Epidermal melanocyte (primary cell): ENCODE measurements around the gene CCR4.
"Not testable (repeated sequence)": the region's sequence is repeated elsewhere in the genome, so short reads cannot be mapped to it uniquely, and the experiment has no call there.

ENCODE experiments used
- DNase-seq: peaks from one replicate; pipeline ENCODE4 v3.0.0; 2011; ENCODE audit warnings: low spot score; ENCODE audit not compliant: insufficient read length

The CCR4 gene

GRCh38 chr3:32951410-32951811 lies at the start of gene CCR4:
Gene CCR4 (plus strand): TSS chr3:32951644. CDS start chr3:32953423, 1,779 bp downstream.
- DNase-seq, result no peak

GRCh38 chr3:32902887-32903371 lies 48.5 kb upstream of the CCR4 start:
- not testable (repeated sequence) for DNase-seq

DNA sequence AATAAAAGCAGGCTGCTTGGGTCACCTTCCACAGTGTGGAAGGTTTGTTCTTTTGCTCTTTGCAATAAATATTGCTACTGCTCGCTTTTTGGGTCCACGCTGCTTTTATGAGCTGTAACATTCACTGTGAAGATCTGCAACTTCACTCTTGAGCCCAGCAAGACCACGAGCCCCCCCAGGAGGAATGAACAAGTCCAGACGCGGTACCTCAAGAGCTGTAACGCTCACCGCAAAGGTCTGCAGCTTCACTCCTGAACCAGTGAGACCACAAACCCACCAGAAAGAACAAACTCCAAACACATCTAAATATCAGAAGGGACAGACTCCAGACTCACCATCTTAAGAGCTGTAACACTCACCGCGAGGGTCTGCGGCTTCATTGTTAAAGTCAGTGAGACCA lies 47.5 kb upstream of the CCR4 start:
- no peak for DNase-seq

DNA sequence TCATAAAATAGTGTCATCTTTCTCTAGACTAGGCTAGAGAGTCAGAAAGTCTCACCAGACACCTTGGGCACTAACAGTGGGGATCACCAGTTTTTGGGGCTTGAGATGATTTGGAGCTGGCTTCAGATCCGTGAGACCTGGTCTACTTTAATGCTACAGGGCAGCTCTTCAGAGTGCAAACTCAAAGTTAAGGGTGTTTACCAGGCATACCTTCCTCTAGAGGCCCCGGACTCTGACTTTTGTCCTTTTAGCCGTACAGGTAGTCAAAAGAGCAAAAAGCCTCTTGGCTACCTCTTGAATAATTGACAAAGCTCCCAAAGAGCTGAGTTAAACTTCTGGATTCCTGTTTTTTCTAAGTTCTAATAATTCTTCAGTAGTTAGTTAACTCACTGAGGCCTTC lies 41.4 kb upstream of the CCR4 start:
- DNase-seq, result no peak

GRCh38 chr3:32910954-32911353 lies 40.5 kb upstream of the CCR4 start:
- no peak for DNase-seq

DNA sequence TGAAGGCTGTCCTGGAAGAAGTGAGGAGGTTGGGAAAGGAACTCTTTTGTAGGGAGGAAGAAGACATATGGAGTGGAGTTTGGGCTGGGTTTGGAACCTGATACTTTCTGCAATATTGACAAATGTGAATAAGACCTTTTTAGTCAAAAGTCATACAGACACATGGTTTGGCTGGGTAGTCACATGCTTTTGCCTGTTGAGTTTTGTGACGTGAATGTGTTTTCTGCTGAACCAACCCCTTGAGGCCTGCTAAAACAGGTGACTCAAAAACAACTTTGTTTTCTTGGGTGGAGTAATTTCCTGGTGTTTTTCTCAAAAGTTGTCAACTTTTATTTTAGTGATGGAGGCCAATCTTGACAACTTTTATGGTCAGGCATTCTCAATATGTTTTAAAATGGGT lies 39.4 kb upstream of the CCR4 start:
- DNase-seq, result no peak

GRCh38 chr3:32913790-32914446 lies 37.5 kb upstream of the CCR4 start:
- DNase-seq, result no peak

- no peak for DNase-seq
Measured at GRCh38 chr3:32919920-32920319, 31.5 kb upstream of the CCR4 start.

DNA sequence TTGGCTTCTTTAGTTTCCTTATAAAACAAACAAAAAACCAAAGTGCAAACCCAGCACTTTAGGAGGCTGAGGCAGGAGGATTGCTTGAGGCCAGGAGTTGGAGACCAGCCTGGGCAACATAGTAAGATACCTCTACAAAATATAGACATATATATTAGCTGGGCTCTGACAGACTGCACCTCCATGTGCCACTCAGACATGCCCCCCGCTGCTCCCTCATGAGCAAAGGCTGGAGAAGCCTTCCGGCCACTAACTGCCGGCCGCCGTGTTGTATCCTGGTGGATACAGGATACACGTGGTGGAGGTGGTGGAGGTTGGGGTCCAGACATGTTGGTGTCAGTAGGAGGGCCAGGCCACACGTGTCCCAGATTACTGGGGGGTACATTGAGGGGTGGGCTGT lies 29.4 kb upstream of the CCR4 start:
- no peak for DNase-seq

DNA sequence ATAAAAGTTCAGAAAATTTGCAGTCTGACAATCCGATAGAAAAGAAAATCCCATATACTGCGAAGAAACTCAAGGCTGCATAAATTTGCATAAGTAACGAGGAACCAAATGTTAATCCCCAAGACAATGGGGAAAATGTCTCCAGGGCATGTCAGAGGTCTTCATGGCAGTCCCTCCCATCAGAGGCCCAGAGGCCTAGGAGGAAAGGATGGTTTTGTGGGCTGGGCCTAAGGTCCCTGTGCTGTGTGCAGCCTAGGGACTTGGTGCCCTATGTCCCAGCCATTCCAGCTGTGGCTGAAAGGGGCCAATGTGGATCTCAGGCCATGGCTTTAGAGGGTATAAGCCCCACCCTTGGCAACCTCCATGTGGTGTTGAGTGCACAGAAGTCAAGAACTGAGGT lies 21.3 kb upstream of the CCR4 start:
- no peak for DNase-seq

GRCh38 chr3:32931273-32931672 lies 20.2 kb upstream of the CCR4 start:
- not testable (repeated sequence) for DNase-seq

DNA sequence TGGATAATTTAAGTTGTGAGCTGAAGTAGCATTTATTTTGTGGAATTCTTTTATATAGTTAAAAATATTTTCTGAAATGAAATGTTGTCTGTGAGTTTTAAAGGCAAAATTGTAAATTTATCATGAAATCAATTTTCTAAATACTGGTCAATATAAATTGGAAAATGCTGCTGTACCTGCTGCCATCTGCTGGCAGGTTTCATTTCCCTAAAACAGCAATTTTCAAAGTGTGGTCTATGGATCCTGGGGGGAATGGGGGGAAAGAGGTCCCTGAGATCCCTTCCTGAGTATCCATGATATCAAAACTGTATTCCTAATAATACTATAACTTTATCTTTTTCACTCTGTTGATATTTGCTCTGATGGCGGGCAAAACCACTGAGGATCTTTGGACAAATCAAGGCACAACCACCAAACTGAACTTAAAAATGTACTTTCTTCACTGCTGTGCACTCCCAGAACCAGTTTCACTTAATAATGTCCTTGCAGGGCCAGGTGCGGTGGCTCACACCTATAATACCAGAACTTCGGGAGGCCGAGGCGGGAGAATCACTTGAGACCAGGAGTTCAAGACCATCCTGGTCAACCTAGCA lies 17.2 kb upstream of the CCR4 start:
- DNase-seq, result no peak

GRCh38 chr3:32937331-32937730 lies 14.1 kb upstream of the CCR4 start:
- DNase-seq, result no peak

DNA sequence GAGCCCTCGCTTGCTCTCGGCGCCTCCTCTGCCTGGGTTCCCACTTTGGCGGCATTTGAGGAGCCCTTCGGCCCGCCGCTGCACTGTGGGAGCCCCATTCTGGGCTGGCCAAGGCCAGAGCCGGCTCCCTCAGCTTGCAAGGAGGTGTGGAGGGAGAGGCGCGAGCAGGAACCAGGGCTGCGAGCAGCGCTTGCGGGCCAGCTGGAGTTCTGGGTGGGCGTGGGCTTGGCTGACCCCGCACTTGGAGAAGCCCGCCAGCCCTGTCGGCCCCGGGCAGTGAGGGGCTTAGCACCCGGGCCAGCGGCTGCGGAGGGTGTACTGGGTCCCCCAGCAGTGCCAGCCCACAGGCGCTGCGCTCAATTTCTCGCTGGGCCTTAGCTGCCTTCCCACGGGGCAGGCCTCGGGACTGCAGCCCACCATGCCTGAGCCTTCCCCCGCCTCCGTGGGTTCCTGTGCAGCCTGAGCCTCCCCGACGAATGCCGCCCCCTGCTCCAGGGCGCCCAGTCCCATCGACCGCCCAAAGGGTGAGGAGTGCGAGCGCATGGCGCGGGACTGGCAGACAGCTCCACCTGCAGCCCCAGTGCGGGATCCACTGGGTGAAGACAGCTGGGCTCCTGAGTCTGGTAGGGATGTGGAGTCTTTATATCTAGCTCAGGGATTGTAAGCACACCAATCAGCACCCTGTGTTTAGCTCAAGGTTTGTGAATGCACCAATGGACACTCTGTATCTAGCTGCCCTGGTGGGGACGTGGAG lies 11.7 kb upstream of the CCR4 start:
- DNase-seq, result not testable (repeated sequence)

GRCh38 chr3:32940726-32941125 lies 10.7 kb upstream of the CCR4 start:
- DNase-seq, result no peak

- DNase-seq, result no peak
Measured at GRCh38 chr3:32945136-32945535, 6.3 kb upstream of the CCR4 start.

DNA sequence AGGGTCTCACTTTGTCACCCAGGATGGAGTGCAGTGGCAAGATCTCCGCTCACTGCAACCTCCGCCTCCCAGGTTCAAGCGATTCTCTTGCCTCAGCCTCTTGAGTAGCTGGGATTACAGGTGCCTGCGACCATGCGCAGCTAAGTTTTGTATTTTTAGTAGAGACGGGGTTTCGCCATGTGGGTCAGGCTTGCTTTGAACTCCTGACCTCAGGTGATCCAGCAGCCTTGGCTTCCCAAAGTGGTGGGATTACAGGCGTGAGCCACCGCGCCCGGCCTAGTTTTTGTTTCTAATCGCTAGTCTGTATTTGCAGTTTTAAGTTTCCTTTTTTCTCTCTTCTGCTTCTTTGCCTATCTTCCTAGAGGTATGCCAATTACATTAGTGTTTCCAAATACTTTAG lies 5.8 kb upstream of the CCR4 start:
- DNase-seq, result not testable (repeated sequence)

DNA sequence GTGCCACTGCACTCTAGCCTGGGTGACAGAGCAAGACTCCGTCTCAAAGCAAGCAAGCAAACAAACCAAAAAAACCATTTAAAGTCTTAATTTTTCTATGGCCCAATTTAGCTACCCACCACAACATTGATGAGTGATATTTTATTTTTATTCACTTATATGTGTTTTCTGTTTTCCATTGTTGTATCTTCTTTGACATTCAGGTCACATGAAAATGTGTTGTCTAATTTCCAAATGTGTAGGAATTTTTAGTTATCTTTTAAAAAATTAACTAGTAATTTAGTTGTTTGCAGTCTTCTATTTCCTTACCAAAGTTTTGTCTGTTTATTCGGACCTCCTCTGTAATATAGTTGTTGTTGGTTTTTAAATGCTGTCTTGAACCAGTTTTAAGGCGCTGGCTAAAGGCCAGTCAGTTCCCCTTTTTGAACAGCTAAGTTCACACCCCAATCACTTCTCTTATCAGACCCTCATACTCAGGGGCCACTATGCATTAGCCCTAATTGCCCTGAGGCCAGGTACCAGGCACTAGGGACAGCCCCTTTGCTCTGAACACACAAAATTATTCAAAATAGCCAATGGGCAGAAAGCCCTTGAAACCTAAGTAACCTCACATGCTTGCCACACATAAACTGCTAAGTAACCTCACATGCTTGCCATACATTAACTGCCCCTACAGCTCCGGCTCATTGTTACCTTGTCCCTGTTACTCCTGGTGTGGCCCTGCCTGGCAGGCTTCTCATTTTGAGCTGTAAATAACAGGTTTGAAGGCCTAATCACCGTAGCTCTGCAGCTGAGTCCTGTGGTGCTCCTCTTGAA lies 4.3 kb upstream of the CCR4 start:
- no peak for DNase-seq

DNA sequence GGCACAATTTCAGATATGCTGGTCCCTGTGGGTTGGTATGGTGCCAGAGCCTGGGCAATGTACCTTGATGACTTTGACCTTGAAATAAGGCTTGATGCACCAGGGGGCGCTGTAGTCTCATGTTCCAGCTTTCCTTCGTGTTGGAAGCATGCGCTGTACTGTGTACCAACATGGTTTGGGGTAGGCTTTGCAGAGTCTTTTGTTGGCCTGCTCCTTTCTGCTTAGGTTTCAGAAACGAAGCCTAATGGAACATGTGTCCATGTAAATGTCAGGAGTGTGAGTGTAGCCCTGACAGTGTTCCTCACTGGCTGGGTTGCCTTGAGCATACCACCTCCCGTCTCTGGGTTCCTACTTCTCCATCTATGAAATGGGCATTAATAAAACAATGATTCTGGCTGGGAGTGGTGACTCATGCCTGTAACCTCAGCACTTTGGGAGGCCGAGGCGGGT lies 3.6 kb upstream of the CCR4 start:
- DNase-seq, result no peak

DNA sequence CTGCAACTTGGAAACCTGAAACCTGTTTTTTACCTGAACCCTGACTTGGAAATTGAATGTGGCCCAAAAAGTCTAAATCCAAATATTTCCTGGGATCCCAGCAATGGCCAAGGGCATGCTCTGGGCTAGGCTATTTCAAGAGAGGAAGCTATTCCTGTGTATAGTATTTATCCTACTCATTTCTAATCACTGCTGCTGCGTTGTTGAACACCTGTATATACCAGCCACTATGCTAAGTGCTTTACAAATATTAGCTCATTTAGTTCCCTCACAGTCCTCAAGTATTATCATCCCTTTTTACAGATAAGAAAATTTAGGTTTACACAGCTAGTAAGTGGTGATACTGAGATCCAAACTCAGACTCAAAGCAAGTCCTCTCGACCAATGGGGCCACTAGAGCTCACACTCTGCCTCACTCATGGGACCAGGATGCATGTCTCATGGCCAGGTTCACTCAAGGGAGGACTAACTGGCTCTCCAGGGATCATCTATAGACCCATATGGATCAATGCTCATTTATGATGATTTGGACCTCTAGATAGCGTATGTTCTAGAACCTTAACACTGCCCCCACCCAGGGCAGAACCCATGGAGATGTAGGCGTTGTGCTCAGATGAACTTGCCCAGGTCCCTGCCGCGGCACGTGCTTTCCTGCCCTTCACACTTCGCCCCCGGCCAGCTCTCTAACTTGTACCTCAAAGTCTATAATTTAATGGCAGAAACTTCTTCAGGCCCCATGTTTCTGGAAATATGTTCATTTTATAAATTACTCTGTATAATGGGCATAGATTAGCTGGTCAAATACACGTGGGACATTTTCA lies 2.6 kb upstream of the CCR4 start:
- no peak for DNase-seq

DNA sequence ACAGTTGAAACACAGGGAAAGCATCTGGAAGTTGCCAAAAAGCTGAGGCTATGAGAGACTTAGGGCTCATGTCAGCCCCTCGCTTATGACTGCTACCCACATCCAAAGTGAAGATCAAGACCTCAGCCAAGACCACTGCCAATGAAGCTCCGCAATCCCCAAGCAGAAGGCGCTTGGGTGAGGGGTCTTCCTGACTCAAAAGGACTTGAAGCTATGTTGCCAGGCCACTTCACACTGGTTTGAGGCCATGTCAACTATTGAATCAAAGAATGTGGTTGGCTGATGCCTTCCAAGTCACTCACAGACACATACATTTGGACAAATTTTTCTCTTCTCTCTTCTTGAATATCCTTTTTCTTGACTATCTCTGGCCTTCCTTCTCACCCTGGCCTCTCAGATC lies 928 bp upstream of the CCR4 start:
- DNase-seq, result no peak
